SK-N-SH treated with all-trans-retinoic acid at 6 μM for 48 hours (cell line): ENCODE data around the gene ALAS1.

Source experiments
- CSDC2 ChIP-seq: fragments of 250-450 bp; sonication (Bioruptor Pico); IDR thresholded peaks from 2 replicates; pipeline ENCODE4 v1.5.0; 2020; ENCODE audit warnings: mild to moderate bottlenecking, moderate library complexity
- PATZ1 ChIP-seq: fragments of 250-450 bp; sonication (Bioruptor Pico); IDR thresholded peaks from 2 replicates; pipeline ENCODE4 v1.8.0; 2020; ENCODE audit warnings: mild to moderate bottlenecking, moderate library complexity, borderline replicate concordance
- TOX ChIP-seq: fragments of 250-450 bp; sonication (Bioruptor Pico); IDR thresholded peaks from 2 replicates; pipeline ENCODE4 v1.8.0; 2021; ENCODE audit warnings: mild to moderate bottlenecking, moderate library complexity, borderline replicate concordance
- ZNF70 ChIP-seq: fragments of 450-650 bp; formaldehyde crosslinking; IDR thresholded peaks from 2 replicates; pipeline ENCODE4 v1.5.0; 2020; ENCODE audit warnings: mild to moderate bottlenecking, moderate library complexity

- TF ChIP-seq ZNF70, result no peak
- TF ChIP-seq TOX, result no peak
- no peak for TF ChIP-seq CSDC2 (CRISPR knock-in tag)
- no peak for TF ChIP-seq PATZ1 (CRISPR knock-in tag)
Observed at GRCh38 chr3:52198643-52199608, 966 bp downstream of the ALAS1 start.
